Measurements from ENCODE around the gene HYAL3.

Gene HYAL3

GRCh38 chr3:50295553-50296431 is 3.4 kb downstream of the HYAL3 start:
- no peak overlapping the region for H3K4me3 ChIP-seq (ENCODE audit: low read depth, low read length)
- TF ChIP-seq CTCF (IDR thresholded peaks at IDR 0.05; ENCODE audit: insufficient read depth, low read length, missing control alignments), result no peak
- ChIA-PET POLR2A (no interaction called here), CTCF (no interaction called here)
- no peak for DNase-seq (ENCODE audit: low read depth, low spot score)

GRCh38 chr3:50294492-50295403 is 4.5 kb downstream of the HYAL3 start:
- no peak for TF ChIP-seq CTCF (IDR thresholded peaks at IDR 0.05; ENCODE audit: insufficient read depth, low read length, missing control alignments)
- H3K4me3 ChIP-seq (ENCODE audit: low read depth, low read length), result no peak overlapping the region
- ChIA-PET CTCF (interaction anchor here (1.4 kb wide), 1 partner anchor 48 kb away, joined by 3 read pairs; no protein-coding TSS in a partner anchor), POLR2A (no interaction called here)
- DNase-seq (ENCODE audit: low read depth, low spot score), result no peak

GRCh38 chr3:50294089-50294488 is 5.1 kb downstream of the HYAL3 start:
- no peak for DNase-seq (ENCODE audit: low read depth, low spot score)
- no peak overlapping the region for H3K4me3 ChIP-seq (ENCODE audit: low read depth, low read length)
- CTCF ChIA-PET, result interaction anchor here (1.0 to 7.0 kb wide), 3 partner anchors 48 to 100 kb away, joined by 3 to 31 read pairs (median 3); no protein-coding TSS in a partner anchor
- POLR2A ChIA-PET, result no interaction called here
- TF ChIP-seq CTCF (IDR thresholded peaks at IDR 0.05; ENCODE audit: insufficient read depth, low read length, missing control alignments), result no peak

- no peak for TF ChIP-seq CTCF (IDR thresholded peaks at IDR 0.05; ENCODE audit: insufficient read depth, low read length, missing control alignments)
- no peak for DNase-seq (ENCODE audit: low read depth, low spot score)
- H3K4me3 ChIP-seq (ENCODE audit: low read depth, low read length), result no peak overlapping the region
- ChIA-PET POLR2A (interaction anchor here (1.1 to 1.9 kb wide), 2 partner anchors 25 to 34 kb away, joined by 3 to 7 read pairs; partner anchors contain the start of gene TUSC2), CTCF (interaction anchor here (1.0 to 7.0 kb wide), 4 partner anchors 18 to 100 kb away, joined by 3 to 31 read pairs (median 6); no protein-coding TSS in a partner anchor)
These were observed 6.0 kb downstream of the HYAL3 start for GRCh38 chr3:50293079-50293801.

GRCh38 chr3:50292159-50293078 is 6.8 kb downstream of the HYAL3 start, which contains the start of gene IFRD2:
TSS of gene IFRD2 (minus strand) at chr3:50292429. CDS start at chr3:50292274, 155 bp downstream.
- TF ChIP-seq CTCF (IDR thresholded peaks at IDR 0.05; ENCODE audit: insufficient read depth, low read length, missing control alignments), result no peak
- ChIA-PET POLR2A (interaction anchor here (1.0 to 1.9 kb wide), 5 partner anchors 10 to 57 kb away, joined by 3 to 7 read pairs (median 3); partner anchors contain the start of genes GNAI2 and TUSC2), CTCF (interaction anchor here (1.5 to 7.0 kb wide), 5 partner anchors 10 to 99 kb away, joined by 3 to 31 read pairs (median 6); no protein-coding TSS in a partner anchor)
- peak; percentile 79 for DNase-seq (ENCODE audit: low read depth, low spot score)
- peak within 1 kb of the TSS; percentile 87 for H3K4me3 ChIP-seq (ENCODE audit: low read depth, low read length)
